Ovary (tissue), 3 donors: ENCODE data around the gene CDHR1.

Experiments used
- CTCF ChIP-seq, 3 donors: fragments of 450-650 bp in 2 of 3; fragments of 200-600 bp in 1 of 3; IDR thresholded peaks; one replicate each; pipeline versions ENCODE4 v1.5.1 to v1.8.0; 2016 to 2022; ENCODE audit warnings: antibody characterized with exemption in 3 of 3, mild to moderate bottlenecking in 1 of 3
- EP300 ChIP-seq: sonication (generic); formaldehyde crosslinking; IDR thresholded peaks from one replicate; pipeline ENCODE4 v1.6.1; 2017; ENCODE audit warnings: antibody characterized with exemption
- POLR2A ChIP-seq: fragments of 450-650 bp; IDR thresholded peaks from one replicate; pipeline ENCODE4 v1.6.1; 2017; ENCODE audit warnings: antibody characterized with exemption, mild to moderate bottlenecking, moderate library complexity
- donor health status: DM: no; HTN: no; CAD: no.

GRCh38 chr10:84204122-84204521, 9.8 kb downstream of the CDHR1 start:
- TF ChIP-seq CTCF (IDR thresholded peaks at IDR 0.05) (no peak), POLR2A (no peak), EP300 (no peak)
